Measurements from ENCODE around the gene RPS15.
"Not testable (repeated sequence)": the region's sequence is repeated elsewhere in the genome, so short reads cannot be mapped to it uniquely, and the experiment has no call there.

The RPS15 gene

GRCh38 chr19:1471515-1472160 lies 33.4 kb downstream of the RPS15 start:
- DNase-seq = peak; percentile 50

GRCh38 chr19:1472231-1473084 lies 34.3 kb downstream of the RPS15 start:
- no peak for DNase-seq

DNA sequence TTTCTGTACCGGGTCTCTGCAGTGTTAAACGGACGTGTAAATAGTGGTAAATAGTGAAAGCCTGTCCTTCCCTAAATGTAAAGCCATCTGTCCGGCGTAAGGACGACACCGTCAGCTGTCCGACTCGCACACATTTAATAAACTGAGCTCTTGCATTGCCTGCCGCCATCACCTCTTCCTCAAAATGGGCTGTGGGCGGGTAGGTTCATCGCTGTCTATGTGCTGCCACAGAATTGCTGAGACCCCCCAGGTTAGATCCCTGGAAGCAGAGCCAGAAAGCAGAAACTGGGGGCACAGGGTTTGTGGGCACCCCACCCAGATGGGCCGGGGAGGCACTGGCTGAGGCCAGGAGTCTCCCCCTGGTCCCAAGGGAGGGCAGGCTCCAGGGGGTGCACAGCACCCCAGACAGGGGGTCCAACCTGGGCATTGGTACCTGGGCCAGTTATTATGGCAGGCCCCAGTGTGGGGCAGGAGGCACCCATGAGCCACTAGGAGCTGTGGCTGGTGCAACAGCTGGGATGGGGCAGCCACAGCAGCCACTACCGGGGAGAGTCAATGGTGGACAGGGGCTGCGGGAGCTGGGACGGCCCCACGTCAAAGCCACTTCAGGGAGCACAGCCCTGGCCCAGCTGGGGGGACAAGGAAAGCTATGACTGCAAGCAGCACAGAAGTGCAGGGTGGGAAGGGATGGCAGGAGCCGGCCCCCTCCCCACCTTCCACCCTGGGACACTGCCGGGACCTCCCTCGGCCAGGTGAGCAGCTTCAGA lies 35.1 kb downstream of the RPS15 start:
- no peak for DNase-seq

GRCh38 chr19:1474011-1474764 lies 36.0 kb downstream of the RPS15 start:
- DNase-seq = no peak

DNA sequence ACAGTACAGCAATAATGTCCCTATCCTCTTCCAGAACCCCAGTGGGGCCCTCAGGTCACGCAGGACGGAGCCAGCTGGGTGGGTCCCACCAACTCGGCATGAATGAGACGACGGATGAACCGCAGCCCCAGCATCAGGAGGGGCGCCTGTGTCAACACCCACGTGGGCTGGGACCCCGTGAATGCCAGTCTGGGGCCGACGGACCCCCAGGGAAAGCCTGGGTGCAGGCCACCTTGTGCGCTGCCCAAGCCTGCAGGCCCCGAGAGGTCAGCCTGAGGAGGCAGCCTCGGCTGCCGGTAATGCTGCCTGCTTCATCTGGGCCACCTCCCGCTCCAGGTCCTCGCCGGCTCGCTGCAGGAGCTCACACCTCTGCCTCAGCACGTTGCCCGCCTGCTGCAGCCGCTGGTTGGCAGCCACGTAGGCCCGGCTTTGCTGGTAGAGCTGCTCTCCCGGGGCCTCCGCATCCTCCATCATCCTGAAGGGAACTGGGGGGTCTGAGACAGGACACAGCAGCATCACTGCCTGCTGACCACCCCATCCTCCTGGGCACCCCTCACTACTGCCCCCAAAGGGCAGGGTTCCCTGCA lies 36.7 kb downstream of the RPS15 start:
- no peak for DNase-seq

- DNase-seq = no peak
Measured at GRCh38 chr19:1475751-1476437, 37.7 kb downstream of the RPS15 start.

DNA sequence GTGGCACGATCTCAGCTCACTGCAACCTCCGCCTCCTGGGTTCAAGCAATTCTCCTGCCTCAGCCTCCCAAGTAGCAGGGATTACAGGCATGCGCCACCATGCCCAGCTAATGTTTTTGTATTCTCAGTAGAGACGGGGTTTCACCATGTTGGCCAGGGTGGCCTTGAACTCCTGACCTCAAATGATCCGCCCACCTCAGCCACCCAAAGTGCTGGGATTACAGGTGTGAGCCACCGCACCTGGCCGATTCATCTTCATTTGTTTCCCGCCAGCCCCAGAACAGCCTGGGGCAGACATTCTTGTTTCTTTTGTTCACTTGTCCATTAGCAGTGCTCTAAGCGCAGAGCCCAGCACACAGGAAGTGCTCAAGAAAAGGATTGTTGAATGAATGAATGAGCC lies 38.9 kb downstream of the RPS15 start:
- DNase-seq = not testable (repeated sequence)

DNA sequence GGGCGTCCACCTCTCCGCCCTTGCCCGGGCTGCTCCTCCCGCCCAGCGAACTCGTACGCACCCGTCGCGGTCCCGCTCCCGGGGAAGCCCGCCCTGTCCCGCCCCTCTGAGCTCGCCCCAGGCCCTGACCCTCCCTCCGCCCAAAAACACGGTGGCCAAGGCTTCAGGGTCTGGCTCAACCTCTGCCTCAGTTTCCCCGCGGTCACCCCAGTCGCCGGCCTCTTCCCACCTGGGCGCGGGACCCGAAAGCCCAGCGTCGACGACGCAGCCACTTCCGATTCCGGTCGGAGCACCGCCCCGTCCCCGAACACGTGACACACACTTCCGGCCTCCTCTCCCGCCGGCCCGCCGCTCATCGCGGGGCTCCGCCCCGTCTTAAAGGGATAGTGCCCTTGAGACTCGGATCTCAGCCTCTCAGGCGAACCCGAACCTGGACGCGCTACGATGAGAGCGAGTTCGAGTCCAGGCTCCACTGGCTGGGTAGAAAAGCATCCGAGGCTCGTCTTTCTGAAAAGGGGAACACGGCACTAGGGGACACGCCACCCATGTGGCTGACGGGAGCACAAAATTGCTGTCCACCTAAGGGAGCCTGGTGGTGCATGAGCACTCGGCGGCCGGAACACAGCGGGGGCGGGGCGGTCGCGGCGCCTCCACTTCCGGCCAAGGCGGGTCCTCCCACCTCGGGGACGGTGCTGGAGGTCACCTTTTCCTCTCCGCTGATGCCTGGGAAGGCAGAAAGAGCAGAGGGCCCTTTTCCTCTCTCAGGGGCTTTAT lies 40.9 kb downstream of the RPS15 start, which contains the start of gene C19orf25:
C19orf25 (minus strand) TSS at position 282 of the 774 bp plus-strand sequence. CDS start 312 bp downstream, outside the sequence.
- DNase-seq = peak; percentile 89

DNA sequence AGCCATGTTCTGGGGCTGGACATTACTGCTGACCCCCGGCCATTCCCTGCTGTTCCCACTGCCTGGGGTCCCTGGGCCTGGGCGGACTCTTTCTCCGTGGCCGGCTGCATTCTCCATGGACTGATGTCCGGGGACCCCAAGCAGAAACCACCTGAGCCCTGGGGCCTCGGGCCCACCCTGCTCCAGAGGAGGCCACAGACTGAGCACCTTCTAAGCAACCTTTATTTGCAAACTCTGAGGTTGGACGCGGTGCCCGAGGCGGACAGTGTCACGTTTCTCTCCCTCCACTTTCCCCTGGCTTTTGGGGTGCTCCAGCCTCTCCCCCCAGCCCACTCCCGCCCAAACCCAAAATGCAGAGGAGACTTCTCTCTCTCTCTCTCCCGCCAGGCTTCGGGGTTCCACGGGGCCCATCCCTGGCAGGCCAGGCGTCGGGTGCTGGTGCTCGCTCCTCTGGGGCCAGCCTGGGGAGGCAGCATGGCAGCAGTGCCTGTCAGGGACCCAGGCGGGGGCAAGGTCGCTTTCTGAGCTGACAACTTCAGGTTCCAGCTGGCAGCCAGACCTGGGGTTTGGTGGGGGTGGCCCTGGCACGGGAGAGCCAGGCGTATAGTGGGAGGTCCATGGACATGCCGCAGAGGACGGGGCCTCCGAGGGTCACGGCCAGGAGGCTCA lies 43.2 kb downstream of the RPS15 start:
- no peak for DNase-seq

DNA sequence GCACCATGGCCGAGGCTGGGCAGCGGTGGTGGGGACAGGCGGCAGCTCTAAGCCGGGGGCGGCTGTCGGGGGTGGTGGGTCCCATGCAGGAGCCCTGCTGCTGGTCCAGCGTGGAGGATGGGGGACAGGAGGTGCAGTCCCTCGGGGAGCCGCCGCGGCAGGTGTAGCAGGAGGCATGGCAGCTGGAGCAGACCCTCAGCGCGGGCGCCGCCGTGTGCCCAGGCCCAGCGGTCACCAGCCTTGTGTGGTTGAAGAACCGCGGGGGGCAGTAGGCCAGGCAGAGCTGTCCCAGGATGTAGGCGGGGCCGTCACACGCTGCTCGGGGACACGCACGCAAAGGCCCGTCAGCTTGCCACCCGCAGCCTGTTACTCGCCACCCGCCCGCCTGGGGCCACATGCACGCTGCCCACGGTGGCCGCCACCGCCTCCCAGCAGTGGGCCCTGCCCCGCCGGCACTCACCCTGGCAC lies 43.7 kb downstream of the RPS15 start:
- DNase-seq = no peak

GRCh38 chr19:1482361-1483130 lies 44.4 kb downstream of the RPS15 start:
- no peak for DNase-seq

- no peak for DNase-seq
Measured at GRCh38 chr19:1483131-1483978, 45.2 kb downstream of the RPS15 start.

DNA sequence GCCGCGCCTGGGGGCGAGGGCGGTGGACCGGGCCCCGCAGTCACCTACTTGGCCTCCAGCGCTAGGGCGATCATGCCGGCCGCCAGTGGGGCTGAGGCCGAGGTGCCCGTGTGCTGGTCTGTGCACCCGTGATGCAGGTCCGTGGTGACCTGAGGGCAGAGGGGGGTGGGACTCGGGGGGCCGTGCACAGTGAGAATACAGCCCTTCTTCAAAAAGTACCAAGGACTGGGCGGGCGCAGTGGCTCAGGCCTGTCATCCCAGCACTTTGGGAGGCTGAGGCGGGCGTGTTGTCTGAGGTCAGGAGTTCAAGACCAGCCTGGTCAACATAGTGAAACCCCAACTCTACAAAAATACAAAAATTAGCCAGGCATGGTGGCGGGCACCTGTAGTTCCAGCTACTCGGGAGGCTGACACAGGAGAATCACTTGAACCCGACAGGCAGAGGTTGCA lies 45.8 kb downstream of the RPS15 start:
- DNase-seq = no peak

GRCh38 chr19:1486720-1487575 lies 48.8 kb downstream of the RPS15 start:
- no peak for DNase-seq

DNA sequence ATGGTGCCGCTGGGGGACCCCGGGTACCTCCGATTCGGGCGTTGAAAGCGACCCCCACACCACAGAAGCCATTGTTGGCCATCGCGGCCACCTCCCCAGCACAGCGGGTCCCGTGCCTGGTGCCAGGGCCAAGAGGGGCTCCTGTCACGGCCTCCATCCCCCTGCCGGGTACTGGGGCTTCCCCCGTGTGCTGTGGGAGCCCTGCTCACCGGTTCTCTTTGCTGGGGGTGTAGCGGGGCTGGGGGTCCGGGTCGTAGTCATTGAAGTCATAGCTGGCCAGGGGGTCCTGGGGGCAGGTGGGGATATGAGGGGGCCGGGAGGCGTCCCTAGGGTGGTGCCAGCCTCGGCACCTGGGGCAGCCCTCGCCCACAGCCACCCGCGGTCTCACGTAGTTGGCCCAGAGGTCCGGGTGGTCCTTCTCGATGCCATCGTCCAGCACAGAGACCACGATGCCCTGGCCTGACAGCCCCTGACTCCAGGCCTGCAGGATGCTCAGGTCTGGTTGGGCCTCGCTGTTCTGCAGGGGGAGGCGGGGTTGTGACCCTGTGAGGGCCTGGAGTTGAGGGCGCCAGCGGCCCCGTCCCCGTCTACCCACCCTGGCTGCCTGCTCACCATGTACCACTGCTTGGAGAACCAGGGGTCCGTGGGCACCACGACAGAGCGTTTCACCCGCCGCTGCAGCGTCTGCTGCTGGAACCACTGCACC lies 49.5 kb downstream of the RPS15 start:
- no peak for DNase-seq

DNA sequence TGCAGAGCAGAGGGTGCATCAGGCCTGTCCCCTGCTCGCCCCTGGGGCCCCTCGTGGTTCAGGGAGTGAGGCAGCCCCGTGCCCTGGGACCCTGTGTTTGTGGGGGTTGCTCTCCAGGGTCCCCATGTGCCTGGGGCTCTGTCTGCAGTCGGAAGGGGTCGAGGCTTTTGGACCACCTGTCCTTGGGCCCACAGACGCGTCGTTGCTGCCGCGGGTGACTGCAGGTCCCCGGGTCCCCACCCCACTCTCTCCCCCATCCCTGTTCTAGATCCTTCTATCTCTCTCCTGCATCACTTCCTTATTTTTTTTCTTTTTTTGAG lies 50.0 kb downstream of the RPS15 start:
- DNase-seq = no peak

Measured in activated T-cell treated with anti-CD3 and anti-CD28 coated beads, Interleukin-2, amount 50 U/mL, for 1 hour (primary cell).